H9 (cell line): ENCODE results near the gene AGPAT1. TPM values are rescaled to one million over a fixed set of nuclear protein-coding genes. Genes with fewer than 3 reads are reported as not detected.
A peak's percentile ranks its signal among the peaks of the same experiment; 100 is the strongest.

Experiments
- DNase-seq: peaks from one replicate; pipeline ENCODE4 v3.0.0-alpha.2; 2017
- H2AFZ ChIP-seq: one replicate; pipeline ENCODE4 v1.6.1; 2013; ENCODE audit warnings: mild to moderate bottlenecking, low read length, control low read depth, moderate library complexity
- H2AK5ac ChIP-seq: 2 replicates; pipeline ENCODE4 v1.6.1; 2013; ENCODE audit warnings: low read length, control low read depth, mixed read lengths; ENCODE audit not compliant: insufficient read length
- H2BK120ac ChIP-seq: one replicate; pipeline ENCODE4 v1.6.1; 2013; ENCODE audit warnings: low read depth, mild to moderate bottlenecking, low read length, control low read depth, inconsistent platforms; ENCODE audit not compliant: poor library complexity, severe bottlenecking
- H2BK12ac ChIP-seq: 2 replicates; pipeline ENCODE4 v1.6.1; 2013; ENCODE audit warnings: low read length, control low read depth, mixed read lengths, low read depth; ENCODE audit not compliant: insufficient read length
- H2BK15ac ChIP-seq: 2 replicates; pipeline ENCODE4 v1.6.1; 2013; ENCODE audit warnings: low read depth, low read length, control low read depth
- H2BK20ac ChIP-seq: one replicate; pipeline ENCODE4 v1.6.1; 2013; ENCODE audit warnings: low read depth, mild to moderate bottlenecking, low read length, control low read depth, inconsistent platforms; ENCODE audit not compliant: poor library complexity, severe bottlenecking
- H2BK5ac ChIP-seq: 2 replicates; pipeline ENCODE4 v1.6.1; 2013; ENCODE audit warnings: low read length, control low read depth, mixed read lengths; ENCODE audit not compliant: insufficient read length
- H3K14ac ChIP-seq: 2 replicates; pipeline ENCODE4 v1.6.1; 2013; ENCODE audit warnings: low read length, control low read depth; ENCODE audit not compliant: insufficient read depth
- H3K18ac ChIP-seq: 2 replicates; pipeline ENCODE4 v1.6.1; 2013; ENCODE audit warnings: low read depth, mild to moderate bottlenecking, mixed read lengths, low read length, control low read depth; ENCODE audit not compliant: insufficient read length
- H3K23ac ChIP-seq: 2 replicates; pipeline ENCODE4 v1.6.1; 2013; ENCODE audit warnings: low read length, control low read depth, mixed read lengths, low read depth; ENCODE audit not compliant: insufficient read length
- H3K23me2 ChIP-seq: 2 replicates; pipeline ENCODE4 v1.6.1; 2013; ENCODE audit warnings: low read depth, mild to moderate bottlenecking, mixed read lengths, low read length, control low read depth; ENCODE audit not compliant: insufficient read length, poor library complexity, severe bottlenecking
- H3K27ac ChIP-seq: 2 replicates; pipeline ENCODE4 v1.5.1; 2013; ENCODE audit warnings: low read length, control low read depth, mixed read lengths, low read depth; ENCODE audit not compliant: insufficient read length
- H3K27me3 ChIP-seq: 2 replicates; pipeline ENCODE4 v1.6.1; 2013; ENCODE audit warnings: low read length, control low read depth, inconsistent platforms; ENCODE audit not compliant: insufficient read depth
- H3K4ac ChIP-seq: 2 replicates; pipeline ENCODE4 v1.6.1; 2013; ENCODE audit warnings: low read depth, mild to moderate bottlenecking, control low read depth, inconsistent platforms, low read length, moderate library complexity
- H3K4me1 ChIP-seq: 2 replicates; pipeline ENCODE4 v1.6.1; 2013; ENCODE audit warnings: low read length, control low read depth, inconsistent platforms; ENCODE audit not compliant: insufficient read depth
- H3K4me2 ChIP-seq: 2 replicates; pipeline ENCODE4 v1.6.1; 2013; ENCODE audit warnings: low read length, control low read depth, mixed read lengths; ENCODE audit not compliant: insufficient read length, insufficient read depth
- H3K56ac ChIP-seq: 2 replicates; pipeline ENCODE4 v1.6.1; 2013; ENCODE audit warnings: low read depth, mild to moderate bottlenecking, mixed read lengths, low read length, control low read depth; ENCODE audit not compliant: insufficient read length
- H3K79me1 ChIP-seq: 2 replicates; pipeline ENCODE4 v1.6.1; 2013; ENCODE audit warnings: low read depth, mild to moderate bottlenecking, moderate library complexity, low read length, control low read depth, inconsistent platforms; ENCODE audit not compliant: insufficient read depth, poor library complexity, severe bottlenecking
- H3K79me2 ChIP-seq: 2 replicates; pipeline ENCODE4 v1.6.1; 2013; ENCODE audit warnings: low read length, control low read depth, inconsistent platforms; ENCODE audit not compliant: insufficient read depth
- H3K9ac ChIP-seq: 2 replicates; pipeline ENCODE4 v1.6.1; 2013; ENCODE audit warnings: low read length, control low read depth, mixed read lengths; ENCODE audit not compliant: insufficient read length; ENCODE audit errors: extremely low read depth
- H3K9me3 ChIP-seq: one replicate; pipeline ENCODE4 v1.6.1; 2013; ENCODE audit warnings: low read depth, low read length, inconsistent platforms; ENCODE audit not compliant: control insufficient read depth
- H3T11ph ChIP-seq: one replicate; pipeline ENCODE4 v1.6.1; 2013; ENCODE audit warnings: mild to moderate bottlenecking, low read length, control low read depth, inconsistent platforms
- H4K20me1 ChIP-seq: one replicate; pipeline ENCODE4 v1.6.1; 2013; ENCODE audit not compliant: control insufficient read depth, insufficient read length, insufficient read depth
- H4K5ac ChIP-seq: 2 replicates; pipeline ENCODE4 v1.6.1; 2013; ENCODE audit warnings: low read depth, mild to moderate bottlenecking, mixed read lengths, low read length, control low read depth; ENCODE audit not compliant: insufficient read length
- H4K8ac ChIP-seq: replicated peaks from 2 replicates; pipeline ENCODE4 v1.6.1; 2013; ENCODE audit warnings: low read length, control low read depth, mixed read lengths, low read depth; ENCODE audit not compliant: insufficient read length
- H4K91ac ChIP-seq: 2 replicates; pipeline ENCODE4 v1.6.1; 2013; ENCODE audit warnings: low read depth, mild to moderate bottlenecking, moderate library complexity, mixed read lengths, low read length, control low read depth; ENCODE audit not compliant: insufficient read length
- H3K27ac Mint-ChIP-seq, 3 experiments: 2 replicates in 2 of 3; 3 replicates in 1 of 3; pipeline ENCODE4 v1.8.0; 2020 to 2021; ENCODE audit warnings: mixed read lengths in 3 of 3, mild to moderate bottlenecking in 1 of 3, moderate library complexity in 1 of 3
- H3K27me3 Mint-ChIP-seq: 2 replicates; pipeline ENCODE4 v1.8.0; 2021; ENCODE audit warnings: low read depth, mild to moderate bottlenecking, moderate library complexity, mixed read lengths
- H3K36me3 Mint-ChIP-seq, 3 experiments: 2 replicates in 2 of 3; 3 replicates in 1 of 3; pipeline ENCODE4 v1.8.0; 2020 to 2021; ENCODE audit warnings: low read depth in 3 of 3, mixed read lengths in 3 of 3; ENCODE audit not compliant: insufficient read depth in 1 of 3
- H3K4me1 Mint-ChIP-seq, 2 experiments: 2 replicates each; pipeline ENCODE4 v1.8.0; 2020; ENCODE audit warnings: mixed read lengths in 2 of 2
- H3K4me3 Mint-ChIP-seq, 2 experiments: 2 replicates in 1 of 2; 3 replicates in 1 of 2; pipeline ENCODE4 v1.8.0; 2020 to 2021; ENCODE audit warnings: mild to moderate bottlenecking in 2 of 2, mixed read lengths in 2 of 2, moderate library complexity in 1 of 2
- H3K9me3 Mint-ChIP-seq, 2 experiments: 2 replicates in 1 of 2; 3 replicates in 1 of 2; pipeline ENCODE4 v1.8.0; 2020; ENCODE audit warnings: mild to moderate bottlenecking in 2 of 2, mixed read lengths in 2 of 2, moderate library complexity in 1 of 2
- WGBS: extraction: QIAGEN DNeasy Blood & Tissue Kit; methylation state at CpG from one replicate; pipeline ENCODE4 v1.1.7; 2013; ENCODE audit warnings: missing lambda C conversion rate, low lambda C conversion rate, mixed read lengths; ENCODE audit not compliant: insufficient read length; ENCODE audit errors: extremely low coverage; 5-methylcytosine and 5-hydroxymethylcytosine counted together
- total RNA-seq: library from RNA; stranded (reverse); gene quantifications from 2 replicates; pipeline ENCODE4 v1.2.1, GENCODE V29; 2021
- TF ChIP-seq, protein P1 (sequence below): fragments of 200-600 bp; sonication (generic); conservative IDR thresholded peaks from 3 replicates; pipeline ENCODE4 v1.8.0; 2021; ENCODE audit warnings: antibody characterized with exemption, mild to moderate bottlenecking

The AGPAT1 gene
- total RNA-seq, 1 experiment from 2014 or later, result 89.5 TPM

DNA sequence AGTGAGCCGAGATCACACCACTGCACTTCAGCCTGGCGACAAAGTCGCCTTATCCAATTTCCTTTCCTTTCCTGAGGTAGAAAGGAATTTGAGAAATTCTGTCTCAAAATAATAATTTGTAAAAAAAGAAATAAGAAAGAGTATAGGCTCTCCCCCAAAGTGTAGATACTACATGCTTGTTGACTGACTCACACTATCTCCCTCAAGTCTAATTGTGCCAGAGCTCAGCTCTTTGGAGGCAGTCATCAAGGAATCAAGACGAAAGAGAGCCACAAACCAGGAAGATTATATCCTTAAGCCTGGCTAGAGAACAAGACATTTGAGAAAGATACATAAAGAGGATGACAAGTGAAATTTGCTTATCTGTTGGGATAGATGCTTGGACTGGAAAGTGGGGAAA is 42.1 kb downstream of the AGPAT1 start:
- Histone ChIP-seq H2BK12ac (no peak overlapping the region), H3K18ac (no peak overlapping the region), H2BK120ac (no peak overlapping the region), H3K4me2 (no peak overlapping the region), H3K79me2 (no peaks in the 10 kb centered on the region), H3K14ac (no peak overlapping the region), H3K23ac (no peak overlapping the region), H4K8ac (no peak overlapping the region), H3K23me2 (no peaks in the 10 kb centered on the region), H2BK15ac (no peak overlapping the region), H3K9me3 (no peaks in the 10 kb centered on the region), H2AK5ac (no peak overlapping the region), H3K56ac (no peak overlapping the region), H2AFZ (no peak overlapping the region), H3K4ac (no peak overlapping the region), H3K4me1 (no peaks in the 10 kb centered on the region), H2BK5ac (no peak overlapping the region), H3K79me1 (no peaks in the 10 kb centered on the region), H4K20me1 (no peaks in the 10 kb centered on the region), H3K27me3 (no peaks in the 10 kb centered on the region), H3K9ac (no peak overlapping the region), H4K5ac (no peak overlapping the region), H4K91ac (no peak overlapping the region), H3T11ph (no peak overlapping the region), H3K27ac (no peak overlapping the region), H2BK20ac (no peak overlapping the region)
- no CpG with 5 or more reads among the region's 4 CpGs for WGBS
- H3K4me1 Mint-ChIP-seq, result peaks cover 7 to 20% of the 10 kb centered on the region in 2 experiments
- no peaks in the 10 kb centered on the region for H3K36me3 Mint-ChIP-seq
- H3K27ac Mint-ChIP-seq, result peak overlapping the region in 1 of 3 experiments; percentile 29; a peak in 1 of 7 replicates
- H3K27me3 Mint-ChIP-seq, result peaks cover 8% of the 10 kb centered on the region
- H3K4me3 Mint-ChIP-seq, result no peak overlapping the region
- H3K9me3 Mint-ChIP-seq, result no peaks in the 10 kb centered on the region
- TF ChIP-seq, protein P1, sequence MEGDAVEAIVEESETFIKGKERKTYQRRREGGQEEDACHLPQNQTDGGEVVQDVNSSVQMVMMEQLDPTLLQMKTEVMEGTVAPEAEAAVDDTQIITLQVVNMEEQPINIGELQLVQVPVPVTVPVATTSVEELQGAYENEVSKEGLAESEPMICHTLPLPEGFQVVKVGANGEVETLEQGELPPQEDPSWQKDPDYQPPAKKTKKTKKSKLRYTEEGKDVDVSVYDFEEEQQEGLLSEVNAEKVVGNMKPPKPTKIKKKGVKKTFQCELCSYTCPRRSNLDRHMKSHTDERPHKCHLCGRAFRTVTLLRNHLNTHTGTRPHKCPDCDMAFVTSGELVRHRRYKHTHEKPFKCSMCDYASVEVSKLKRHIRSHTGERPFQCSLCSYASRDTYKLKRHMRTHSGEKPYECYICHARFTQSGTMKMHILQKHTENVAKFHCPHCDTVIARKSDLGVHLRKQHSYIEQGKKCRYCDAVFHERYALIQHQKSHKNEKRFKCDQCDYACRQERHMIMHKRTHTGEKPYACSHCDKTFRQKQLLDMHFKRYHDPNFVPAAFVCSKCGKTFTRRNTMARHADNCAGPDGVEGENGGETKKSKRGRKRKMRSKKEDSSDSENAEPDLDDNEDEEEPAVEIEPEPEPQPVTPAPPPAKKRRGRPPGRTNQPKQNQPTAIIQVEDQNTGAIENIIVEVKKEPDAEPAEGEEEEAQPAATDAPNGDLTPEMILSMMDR, result no peak
- DNase-seq, result no peak
